Dermis microvascular lymphatic vessel endothelial cell (primary cell): Measurements from ENCODE around the gene SNX27. TPM values are rescaled to one million over a fixed set of nuclear protein-coding genes. Genes with fewer than 3 reads are reported as not detected.
"Not testable (repeated sequence)": the region's sequence is repeated elsewhere in the genome, so short reads cannot be mapped to it uniquely, and the experiment has no call there.

Experiments
- DNase-seq, 2 donors: peaks; one replicate each; pipeline versions ENCODE4 v3.0.0 to v3.0.0-alpha.2; 2010; ENCODE audit warnings: low read depth in 2 of 2
- total RNA-seq: library from RNA; depleted of rRNA; stranded (reverse); fragments of >200 nt; gene quantifications from 2 replicates; pipeline ENCODE4 v1.2.1, GENCODE V29; 2014

The SNX27 gene
- total RNA-seq, 1 donor from 2014 or later, result 12.6 TPM

DNA sequence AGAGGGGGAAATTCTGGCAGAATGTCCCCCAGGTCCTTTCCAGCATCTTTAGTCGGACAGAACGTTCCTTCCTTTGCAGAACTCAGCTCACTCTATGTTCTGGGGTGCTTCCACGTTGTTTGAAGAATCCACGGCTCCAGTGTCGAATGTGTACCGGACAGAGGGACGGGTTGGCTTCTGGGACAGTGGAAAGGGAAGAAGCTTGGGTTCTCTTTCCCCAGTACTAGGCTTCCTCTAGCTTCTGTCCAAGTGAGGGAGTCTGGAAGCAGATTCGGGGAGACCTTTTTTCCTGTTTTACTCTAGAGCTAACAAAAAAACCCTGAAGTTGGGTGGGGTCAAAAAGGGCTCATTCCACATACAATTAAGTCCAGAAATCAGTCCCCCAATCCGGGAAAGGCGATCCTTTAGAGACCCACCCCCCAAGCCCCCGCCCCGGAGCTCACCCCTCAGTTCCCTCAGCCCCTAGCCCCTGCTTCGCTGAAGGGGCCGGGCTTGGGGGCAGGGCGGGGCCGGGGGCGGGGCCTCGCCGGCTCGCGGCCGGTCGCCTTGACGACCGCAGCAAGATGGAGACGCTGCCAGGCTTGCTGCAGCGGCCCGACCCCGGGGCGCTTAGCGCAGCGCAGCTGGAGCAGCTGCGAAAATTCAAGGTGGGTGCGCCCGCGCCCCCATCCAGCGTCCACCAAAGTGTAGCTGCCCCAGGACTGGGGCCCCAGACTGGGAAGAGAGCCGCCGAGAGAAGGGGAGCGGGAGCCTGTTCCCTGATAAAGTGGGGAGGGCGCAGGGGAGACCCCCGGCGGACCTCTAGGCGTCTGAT, 109.3 kb downstream of the SNX27 start, which contains the start of gene RIIAD1:
TSS of gene RIIAD1 (plus strand) at position 549 of the 814 bp plus-strand sequence. CDS start at position 564, 15 bp downstream.
- no peak for DNase-seq

DNA sequence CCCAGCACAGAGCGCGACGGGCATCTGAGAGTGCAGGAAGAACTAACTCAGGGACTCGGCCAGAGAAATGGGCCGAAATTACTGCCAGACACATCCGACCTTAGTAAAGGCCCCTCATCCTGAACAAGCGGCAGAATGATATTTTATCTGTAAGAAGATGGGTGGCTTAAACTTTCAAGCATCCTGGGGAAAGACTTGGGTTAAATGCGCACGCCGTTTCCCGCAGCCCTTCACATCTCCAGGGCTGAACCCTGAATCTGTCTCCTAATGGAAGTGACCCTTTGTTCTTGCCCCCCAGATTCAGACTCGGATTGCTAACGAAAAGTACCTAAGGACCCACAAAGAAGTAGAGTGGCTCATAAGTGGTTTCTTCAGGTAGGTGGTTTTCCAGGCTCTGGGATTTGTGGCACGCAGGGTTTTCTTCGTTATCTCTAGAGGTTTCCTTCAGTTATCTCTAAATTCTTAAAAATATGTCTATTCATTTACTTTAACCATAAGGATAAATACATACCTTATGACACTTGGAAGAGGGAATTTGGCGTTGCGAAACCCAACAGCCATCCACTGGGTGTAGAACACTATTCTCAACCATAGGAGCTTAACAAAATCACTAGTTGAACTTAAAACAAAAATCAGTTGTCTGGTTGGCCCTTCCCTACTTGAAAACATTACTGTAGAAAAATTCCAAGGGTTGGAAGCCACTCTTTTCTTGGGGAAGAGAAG, 110.1 kb downstream of the SNX27 start:
- DNase-seq, result no peak

DNA sequence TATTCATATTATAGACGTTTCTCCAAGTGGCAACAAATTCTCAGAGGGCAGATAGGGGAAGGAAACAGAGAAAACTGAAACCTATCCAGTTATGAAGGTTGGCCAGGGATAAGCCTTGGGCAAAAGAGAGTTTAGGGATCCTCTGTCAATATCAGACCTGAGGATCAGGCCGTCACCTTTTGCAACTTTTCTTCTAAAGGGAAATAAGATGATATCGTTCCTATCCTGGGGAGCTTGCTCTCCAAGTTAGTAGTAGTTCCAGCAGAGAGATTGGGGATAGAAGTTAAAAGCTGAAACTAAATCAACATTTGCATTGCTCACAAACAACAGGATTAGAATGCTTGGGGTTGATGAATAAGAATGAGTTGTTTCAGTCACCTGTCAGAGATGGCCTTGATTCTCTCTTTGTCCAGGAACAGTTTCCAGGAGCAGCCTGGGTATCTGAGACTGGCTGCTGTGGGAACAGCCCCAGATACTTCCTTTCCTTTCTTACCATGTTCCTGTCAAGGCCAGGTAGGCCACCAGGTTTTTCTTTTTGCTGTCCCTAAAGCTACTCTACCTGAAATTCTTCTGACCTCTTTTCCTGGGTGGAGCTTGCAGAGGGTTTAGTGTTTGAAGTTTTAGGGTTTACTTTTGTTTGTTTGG, 112.0 kb downstream of the SNX27 start:
- DNase-seq, result no peak

DNA sequence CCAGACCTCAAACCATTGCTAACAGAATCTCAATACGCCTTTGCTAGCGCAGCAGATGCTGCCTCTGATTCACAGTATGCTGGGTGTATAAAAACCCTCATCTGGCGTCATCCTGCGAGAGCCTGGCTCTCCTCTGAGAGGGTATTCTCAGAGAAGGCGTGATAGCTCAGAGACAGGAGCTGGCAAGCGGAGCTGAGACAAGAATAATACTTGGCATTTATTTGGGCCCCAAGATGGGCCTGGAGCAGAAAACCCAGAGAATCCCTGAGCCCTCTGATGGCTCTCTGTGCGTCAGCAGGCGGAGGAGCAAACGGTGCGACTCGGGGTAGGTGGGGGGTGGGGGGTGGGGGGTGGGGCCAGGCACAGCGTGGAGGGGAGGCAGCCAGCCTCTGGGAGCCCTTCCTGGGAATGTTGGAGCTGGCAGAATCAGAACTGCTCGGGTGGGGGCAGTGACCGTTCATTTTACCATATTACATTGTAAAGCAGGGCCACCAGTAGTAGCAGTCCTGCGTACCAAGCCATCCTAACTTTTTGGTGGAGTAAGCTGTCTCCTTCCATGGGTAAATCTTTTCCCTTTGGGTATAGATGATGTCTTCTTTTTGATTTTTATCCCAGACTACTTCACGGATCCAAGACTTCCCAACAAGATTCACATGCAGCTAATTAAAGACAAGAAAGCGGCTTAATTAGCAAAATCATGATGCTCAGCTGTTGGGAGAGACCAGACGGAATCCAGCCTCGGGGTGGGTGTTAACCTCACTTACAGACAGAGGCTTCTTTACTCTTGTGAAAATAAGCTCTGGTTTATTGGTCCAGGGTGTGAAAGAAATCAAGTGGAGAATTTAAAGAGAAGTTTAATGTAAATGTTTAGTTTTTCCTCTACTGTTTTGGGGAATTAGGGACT, 116.6 kb downstream of the SNX27 start:
- DNase-seq, result no peak

DNA sequence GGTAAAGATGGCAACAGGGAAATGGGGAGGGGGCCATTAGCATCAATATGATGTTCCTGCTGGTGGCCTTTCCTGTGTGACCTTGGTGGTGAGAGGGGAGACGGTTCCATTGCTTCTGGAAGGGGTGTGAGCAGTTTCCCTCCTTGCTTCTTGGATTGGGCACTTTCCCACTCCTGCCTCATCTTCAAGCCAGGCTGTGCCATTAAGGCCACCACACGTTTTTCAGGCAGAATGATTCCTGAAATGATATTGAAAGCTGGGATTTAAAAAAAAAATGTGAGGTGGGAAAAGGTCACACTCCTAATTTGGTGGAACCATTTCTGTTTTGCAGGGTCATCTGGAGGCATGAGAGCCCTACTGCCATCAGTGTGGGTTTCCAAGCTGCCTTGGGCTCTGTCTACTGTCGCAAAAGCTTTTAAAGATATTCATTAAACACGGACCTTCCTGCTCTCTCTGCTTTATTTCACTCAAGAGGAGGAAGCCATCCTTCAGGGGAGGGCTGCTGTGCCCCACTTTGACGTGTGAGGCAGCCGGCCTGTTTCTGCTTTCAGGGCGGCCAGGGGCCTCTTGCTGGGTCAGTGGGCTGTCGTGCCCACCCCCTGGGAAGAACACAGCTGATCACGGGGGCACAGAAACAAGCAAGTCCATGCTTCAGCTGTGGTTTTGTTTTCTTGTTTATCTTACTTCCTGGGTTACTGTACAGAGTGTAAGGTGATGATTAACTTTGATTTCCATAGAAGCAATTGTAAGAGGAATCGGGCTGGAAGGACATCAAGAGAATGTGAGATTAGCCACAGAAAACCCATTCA, 117.5 kb downstream of the SNX27 start:
- no peak for DNase-seq

DNA sequence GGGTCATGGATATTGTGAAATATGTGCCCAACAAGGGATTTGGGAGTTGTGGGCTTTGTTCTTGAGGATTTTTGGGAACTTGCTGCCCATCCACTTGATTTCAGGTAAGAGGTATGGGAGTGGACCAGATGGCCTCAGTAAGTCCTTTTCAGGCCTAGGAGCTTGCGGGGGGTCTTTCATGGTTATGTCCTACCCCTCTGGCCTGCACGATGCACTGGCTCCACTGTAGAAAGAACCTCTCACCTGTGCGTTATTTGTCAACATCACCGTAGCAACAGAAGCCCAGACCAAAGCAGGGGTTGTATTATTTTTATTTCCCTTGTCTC, 118.1 kb downstream of the SNX27 start:
- DNase-seq, result no peak

DNA sequence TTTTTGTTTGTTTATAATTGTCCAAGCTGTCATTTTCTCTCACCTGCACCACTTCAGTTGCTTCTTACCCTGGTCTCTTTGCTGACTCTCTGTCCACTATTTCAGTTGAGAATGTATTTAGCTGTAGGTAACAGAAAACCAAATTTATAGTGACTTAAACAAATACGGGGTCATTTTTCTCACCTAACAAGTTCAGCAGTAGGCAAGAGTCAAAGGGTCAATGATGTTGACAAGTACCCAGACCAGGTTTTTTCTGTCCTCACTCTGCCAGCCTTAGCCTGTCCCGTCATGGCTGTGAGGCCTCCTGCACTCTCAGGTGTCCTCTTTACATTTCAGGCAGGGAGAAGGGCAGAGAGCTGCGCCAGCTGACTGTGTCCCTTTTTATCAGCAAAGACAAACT, 121.3 kb downstream of the SNX27 start:
- no peak for DNase-seq

DNA sequence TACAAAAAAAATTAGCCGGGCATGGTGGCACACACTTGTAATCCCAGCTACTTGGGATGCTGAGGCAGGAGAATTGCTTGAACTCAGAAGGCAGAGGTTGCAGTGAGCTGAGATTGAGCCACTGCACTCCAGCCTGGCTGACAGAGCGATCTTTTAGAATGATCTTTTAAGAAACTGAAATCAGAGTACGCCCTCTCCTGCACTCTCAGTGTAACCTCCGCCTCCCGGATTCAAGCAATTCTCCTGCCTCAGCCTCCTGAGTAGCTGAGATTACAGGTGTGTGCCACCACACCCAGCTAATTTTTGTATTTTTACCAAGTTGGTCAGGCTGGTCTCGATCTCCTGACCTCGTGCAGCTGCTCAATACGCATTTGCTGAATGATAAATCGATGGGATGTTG, 122.1 kb downstream of the SNX27 start:
- DNase-seq, result not testable (repeated sequence)

DNA sequence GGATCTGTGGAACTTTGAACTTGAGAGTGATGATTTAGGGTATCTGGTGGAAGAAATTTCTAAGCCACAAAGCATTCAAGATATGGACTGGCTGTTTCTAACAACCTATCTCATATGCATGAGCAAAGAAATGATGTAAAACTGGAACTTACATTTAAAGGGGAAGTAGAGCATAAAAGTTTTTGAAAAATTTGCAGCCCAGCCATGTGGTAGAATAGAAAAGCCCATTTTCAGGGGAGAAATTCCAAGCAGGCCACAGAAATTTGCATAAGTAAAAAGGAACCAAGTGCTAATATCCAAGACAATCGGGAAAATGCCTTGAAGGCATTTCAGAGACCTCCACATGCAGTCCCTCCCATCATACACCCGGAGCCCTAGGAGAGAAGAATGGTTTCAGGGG, 125.2 kb downstream of the SNX27 start:
- DNase-seq, result no peak

DNA sequence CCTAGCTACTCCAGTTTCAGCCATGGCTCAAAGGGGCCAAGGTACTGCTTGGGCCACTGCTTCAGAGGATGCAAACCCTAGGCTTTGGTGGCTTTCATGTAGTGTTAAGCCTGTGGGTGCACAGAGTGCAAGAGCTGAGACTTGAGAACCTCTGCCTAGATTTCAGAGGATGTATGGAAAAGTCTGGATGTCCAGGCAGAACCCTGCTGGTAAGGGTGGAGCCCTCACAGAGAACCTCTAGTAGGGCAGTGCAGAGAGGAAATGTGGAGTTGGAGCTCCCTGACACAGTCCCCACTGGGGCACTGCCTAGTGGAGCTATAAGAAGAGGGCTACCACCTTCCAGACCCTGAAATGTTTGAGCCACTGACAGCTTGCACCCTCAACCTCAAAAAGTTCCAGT, 125.6 kb downstream of the SNX27 start:
- DNase-seq, result no peak

DNA sequence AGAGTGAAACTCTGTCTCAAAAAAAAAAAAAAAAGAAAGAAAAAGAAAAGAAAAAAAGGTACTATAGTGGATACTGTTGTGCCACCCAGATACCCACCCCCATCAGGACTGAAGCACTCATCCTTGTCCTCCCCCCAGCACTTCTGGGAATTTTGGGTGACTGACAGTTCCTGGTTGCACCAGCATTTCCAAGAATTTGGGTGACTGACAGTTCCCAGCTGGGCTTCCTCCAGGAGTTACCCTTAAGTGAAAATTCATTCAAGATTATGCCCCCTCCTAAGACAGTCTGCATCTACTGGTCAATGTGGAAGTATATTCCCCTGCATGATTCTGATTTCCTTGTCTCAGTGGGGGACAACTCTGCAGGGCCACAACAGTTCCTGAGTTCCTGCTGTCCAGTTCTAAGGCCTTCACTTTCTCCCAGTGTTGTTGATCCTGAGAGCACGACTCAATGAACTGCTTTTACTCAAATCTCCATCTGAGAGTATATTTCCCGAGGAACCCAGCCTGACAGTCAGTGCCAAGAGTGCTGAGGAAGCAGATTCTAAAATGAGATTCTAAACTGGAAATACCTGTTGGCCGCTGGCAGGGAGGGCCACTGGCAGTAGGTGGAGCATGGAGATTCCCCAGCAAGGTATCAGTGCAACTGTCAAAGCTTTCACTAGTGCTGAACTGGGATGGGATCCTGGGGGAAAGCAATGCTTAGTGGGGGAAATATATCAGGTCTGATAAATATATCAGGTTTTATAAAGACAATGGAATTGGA, 127.9 kb downstream of the SNX27 start:
- no peak for DNase-seq

DNA sequence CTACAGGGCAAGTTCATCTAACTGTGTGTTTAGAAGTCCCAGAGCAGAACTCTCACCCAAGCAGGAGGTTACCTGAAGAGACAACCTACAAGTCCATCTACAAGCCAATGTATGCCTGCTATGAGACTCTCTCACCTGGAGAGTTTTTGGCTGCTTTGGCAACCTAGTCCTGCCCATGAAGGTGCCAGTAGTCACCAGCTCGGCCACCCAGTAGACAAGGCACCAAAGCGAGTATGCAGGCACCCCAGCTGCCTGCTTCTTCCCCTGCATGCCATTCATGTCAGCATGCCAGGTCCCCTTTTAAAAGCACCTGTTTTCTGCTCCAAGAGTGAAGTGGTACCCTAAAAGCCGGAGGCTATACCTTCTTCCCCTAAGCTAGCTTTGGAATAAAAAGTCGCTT, 129.7 kb downstream of the SNX27 start:
- DNase-seq, result no peak

Other genes starting within 250 kb of the SNX27 start
- 0.13 and 0.25 TPM in 2 replicates for gene SELENBP1, start 239.3 kb upstream of the SNX27 start, total RNA-seq
- 435 and 447 TPM in 2 replicates for gene PSMB4, start 212.5 kb upstream of the SNX27 start, total RNA-seq
- gene POGZ, start 152.6 kb upstream of the SNX27 start, total RNA-seq, result 8.7 and 18.0 TPM in 2 replicates
- 0.13 TPM in 2 replicates for gene CGN, start 100.7 kb upstream of the SNX27 start, total RNA-seq
- gene TUFT1, start 71.7 kb upstream of the SNX27 start, total RNA-seq, result 3.9 TPM in 2 replicates
- gene CELF3, start 104.8 kb downstream of the SNX27 start, total RNA-seq, result not detected in 2 replicates
- gene RIIAD1, start 109.5 kb downstream of the SNX27 start, total RNA-seq, result not detected in 2 replicates
- gene MRPL9, start 151.4 kb downstream of the SNX27 start, total RNA-seq, result 73.8 and 126 TPM in 2 replicates
- gene TDRKH, start 178.4 kb downstream of the SNX27 start, total RNA-seq, result 4.2 and 4.4 TPM in 2 replicates
- not detected in 2 replicates for gene LINGO4, start 193.4 kb downstream of the SNX27 start, total RNA-seq
- gene RORC, start 219.8 kb downstream of the SNX27 start, total RNA-seq, result not detected in 2 replicates
- gene C2CD4D, start 227.8 kb downstream of the SNX27 start, total RNA-seq, result 0.13 and 0.25 TPM in 2 replicates
- not detected in 2 replicates for gene THEM5, start 241.7 kb downstream of the SNX27 start, total RNA-seq